Measurements from ENCODE around the gene DSE. TPM values are rescaled to one million over a fixed set of nuclear protein-coding genes. Genes with fewer than 3 reads are reported as not detected.
"Not testable (repeated sequence)": the region's sequence is repeated elsewhere in the genome, so short reads cannot be mapped to it uniquely, and the experiment has no call there.

DSE gene
- 10 to 100 TPM; 37.1 to 46.7 (median 43.2) TPM for polyA plus RNA-seq (ENCODE audit: insufficient read length in 4 of 4)

GRCh38 chr6:116370760-116371119 lies at the start of gene DSE:
Gene DSE, plus strand, starts transcription at chr6:116370947. Its CDS starts 28,304 bp downstream, at chr6:116399251.
- DNase-seq (ENCODE audit: low read depth in 4 of 4, low spot score in 3 of 4), result peak; percentile 63 to 75 (median 70)

GRCh38 chr6:116321933-116322332 lies 48.8 kb upstream of the DSE start:
- not testable (repeated sequence) for DNase-seq (ENCODE audit: low read depth in 4 of 4, low spot score in 3 of 4)

GRCh38 chr6:116323863-116324262 lies 46.9 kb upstream of the DSE start:
- no peak for DNase-seq (ENCODE audit: low read depth in 4 of 4, low spot score in 3 of 4)

GRCh38 chr6:116325634-116326132 lies 45.1 kb upstream of the DSE start:
- DNase-seq (ENCODE audit: low read depth in 4 of 4, low spot score in 3 of 4), result not testable (repeated sequence)

- no peak for DNase-seq (ENCODE audit: low read depth in 4 of 4, low spot score in 3 of 4)
Measured at GRCh38 chr6:116326181-116326671, 44.5 kb upstream of the DSE start.

- no peak for DNase-seq (ENCODE audit: low read depth in 4 of 4, low spot score in 3 of 4)
Measured at GRCh38 chr6:116326996-116327395, 43.8 kb upstream of the DSE start.

GRCh38 chr6:116327803-116328527 lies 42.8 kb upstream of the DSE start:
- DNase-seq (ENCODE audit: low read depth in 4 of 4, low spot score in 3 of 4), result no peak

- DNase-seq (ENCODE audit: low read depth in 4 of 4, low spot score in 3 of 4), result no peak
Measured at GRCh38 chr6:116328528-116328903, 42.2 kb upstream of the DSE start.

GRCh38 chr6:116329156-116329555 lies 41.6 kb upstream of the DSE start:
- DNase-seq (ENCODE audit: low read depth in 4 of 4, low spot score in 3 of 4), result no peak

- DNase-seq (ENCODE audit: low read depth in 4 of 4, low spot score in 3 of 4), result no peak
Measured at GRCh38 chr6:116330511-116330910, 40.2 kb upstream of the DSE start.

- DNase-seq (ENCODE audit: low read depth in 4 of 4, low spot score in 3 of 4), result no peak
Measured at GRCh38 chr6:116332096-116332495, 38.7 kb upstream of the DSE start.

GRCh38 chr6:116334638-116335409 lies 35.9 kb upstream of the DSE start:
- not testable (repeated sequence) for DNase-seq (ENCODE audit: low read depth in 4 of 4, low spot score in 3 of 4)

- no peak for DNase-seq (ENCODE audit: low read depth in 4 of 4, low spot score in 3 of 4)
Measured at GRCh38 chr6:116335612-116336215, 35.0 kb upstream of the DSE start.

GRCh38 chr6:116338943-116339342 lies 31.8 kb upstream of the DSE start:
- no peak for DNase-seq (ENCODE audit: low read depth in 4 of 4, low spot score in 3 of 4)

GRCh38 chr6:116340625-116341024 lies 30.1 kb upstream of the DSE start:
- DNase-seq (ENCODE audit: low read depth in 4 of 4, low spot score in 3 of 4), result not testable (repeated sequence)

GRCh38 chr6:116349216-116349615 lies 21.5 kb upstream of the DSE start:
- DNase-seq (ENCODE audit: low read depth in 4 of 4, low spot score in 3 of 4), result no peak

GRCh38 chr6:116351101-116351500 lies 19.6 kb upstream of the DSE start:
- DNase-seq (ENCODE audit: low read depth in 4 of 4, low spot score in 3 of 4), result no peak

- DNase-seq (ENCODE audit: low read depth in 4 of 4, low spot score in 3 of 4), result no peak
Measured at GRCh38 chr6:116352515-116353471, 18.0 kb upstream of the DSE start.

GRCh38 chr6:116354236-116354635 lies 16.5 kb upstream of the DSE start:
- no peak for DNase-seq (ENCODE audit: low read depth in 4 of 4, low spot score in 3 of 4)

GRCh38 chr6:116355796-116356195 lies 15.0 kb upstream of the DSE start:
- DNase-seq (ENCODE audit: low read depth in 4 of 4, low spot score in 3 of 4), result no peak
